GM21360 (cell line): ENCODE results near the gene OTUD6A.
A peak's percentile ranks its signal among the peaks of the same experiment; 100 is the strongest.

Experiments
- ATAC-seq: cut with Tn5 transposase; IDR thresholded peaks from one replicate; pipeline ENCODE4 v1.9.1; 2021; ENCODE audit warnings: mild to moderate bottlenecking, moderate library complexity; ENCODE audit not compliant: unreplicated experiment

OTUD6A gene, protein sequence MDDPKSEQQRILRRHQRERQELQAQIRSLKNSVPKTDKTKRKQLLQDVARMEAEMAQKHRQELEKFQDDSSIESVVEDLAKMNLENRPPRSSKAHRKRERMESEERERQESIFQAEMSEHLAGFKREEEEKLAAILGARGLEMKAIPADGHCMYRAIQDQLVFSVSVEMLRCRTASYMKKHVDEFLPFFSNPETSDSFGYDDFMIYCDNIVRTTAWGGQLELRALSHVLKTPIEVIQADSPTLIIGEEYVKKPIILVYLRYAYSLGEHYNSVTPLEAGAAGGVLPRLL

GRCh38 chrX:70062076-70062475 lies at the start of gene OTUD6A:
Gene OTUD6A (plus strand): TSS chrX:70062457. CDS start chrX:70062525, 68 bp downstream.
- ATAC-seq: no peak

- no peak for ATAC-seq
Measured at GRCh38 chrX:70012756-70013155, 49.5 kb upstream of the OTUD6A start.

GRCh38 chrX:70013466-70014381 lies 48.5 kb upstream of the OTUD6A start:
- ATAC-seq: no peak

DNA sequence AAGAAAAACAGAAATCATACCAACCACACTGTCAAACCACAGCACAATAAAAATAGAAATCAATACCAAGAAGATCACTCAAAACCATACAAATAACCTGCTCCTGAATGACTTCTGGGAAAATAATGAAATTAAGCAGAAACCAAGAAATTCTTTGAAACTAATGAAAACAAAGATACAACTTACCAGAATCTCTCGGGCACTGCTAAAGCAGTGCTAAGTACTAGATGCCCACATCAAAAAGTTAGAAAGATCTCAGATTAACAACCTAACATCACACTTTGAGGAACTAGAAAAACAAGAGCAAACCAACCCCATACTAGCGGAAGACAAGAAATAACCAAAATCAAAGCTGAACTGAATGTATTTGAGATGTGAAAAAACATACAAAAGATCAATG lies 45.7 kb upstream of the OTUD6A start:
- no peak for ATAC-seq

- ATAC-seq: no peak
Measured at GRCh38 chrX:70022616-70023015, 39.6 kb upstream of the OTUD6A start.

GRCh38 chrX:70025464-70025863 lies 36.8 kb upstream of the OTUD6A start:
- ATAC-seq: no peak

GRCh38 chrX:70026112-70026850 lies 36.0 kb upstream of the OTUD6A start:
- no peak for ATAC-seq

DNA sequence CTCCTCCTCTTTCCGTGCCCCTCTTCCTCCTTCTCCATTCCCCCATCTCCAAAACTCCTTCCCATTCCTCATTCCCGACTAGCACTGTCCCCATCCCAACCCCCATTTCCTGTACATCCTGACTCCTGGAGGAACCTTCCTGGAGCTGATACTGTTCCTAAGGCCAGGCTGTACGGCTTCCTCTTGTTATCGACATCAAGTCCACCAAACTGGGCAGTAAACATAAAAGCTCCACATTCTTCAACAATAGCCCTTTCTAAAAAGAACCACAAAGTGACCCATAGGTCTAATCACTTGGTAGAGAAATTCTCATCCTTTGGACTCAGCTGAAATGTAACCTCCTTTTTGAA lies 35.4 kb upstream of the OTUD6A start:
- ATAC-seq: no peak

DNA sequence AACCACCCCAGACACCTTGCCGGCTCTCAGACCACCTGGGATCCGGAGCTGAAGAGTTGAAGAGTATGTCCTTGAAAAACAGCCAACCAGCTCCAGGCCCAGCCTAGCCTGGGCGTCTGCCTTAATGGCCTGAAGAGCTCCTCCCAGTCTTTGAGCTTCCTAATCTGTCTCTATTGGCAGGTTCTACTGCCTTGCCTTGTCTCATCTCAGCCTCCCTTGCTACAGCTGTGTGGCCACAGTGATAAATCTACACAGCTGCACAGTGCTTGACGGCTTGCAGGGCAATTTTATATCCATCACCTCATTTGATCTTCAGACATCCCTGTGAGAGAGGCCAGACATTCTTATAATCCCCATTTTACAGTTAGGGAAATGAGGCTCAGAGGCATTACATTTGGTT lies 32.4 kb upstream of the OTUD6A start:
- ATAC-seq: no peak

GRCh38 chrX:70030301-70030767 lies 31.9 kb upstream of the OTUD6A start:
- peak; percentile 73 for ATAC-seq

- ATAC-seq: no peak
Measured at GRCh38 chrX:70032792-70033191, 29.5 kb upstream of the OTUD6A start.

- ATAC-seq: peak; percentile 55
Measured at GRCh38 chrX:70033348-70034051, 28.8 kb upstream of the OTUD6A start.

DNA sequence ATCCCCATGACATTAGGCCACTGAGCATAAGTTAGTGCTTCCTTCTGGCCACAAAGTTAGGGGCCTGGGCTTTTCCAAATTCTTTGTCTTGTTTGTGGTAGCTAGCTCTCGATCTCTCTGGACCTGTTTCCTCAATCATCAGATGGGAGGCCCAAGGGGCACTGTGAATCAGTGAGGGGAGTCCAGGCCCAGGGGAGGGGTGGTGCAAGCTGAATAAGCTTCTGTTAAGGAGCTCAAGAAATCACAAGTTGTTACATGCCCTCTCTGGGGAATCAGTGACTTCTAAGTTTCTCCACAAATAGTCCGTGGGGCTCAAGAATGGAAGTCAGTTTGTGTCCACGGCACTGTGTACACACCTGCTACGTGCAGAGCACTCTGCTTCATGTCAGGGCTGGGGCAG lies 27.6 kb upstream of the OTUD6A start:
- no peak for ATAC-seq

DNA sequence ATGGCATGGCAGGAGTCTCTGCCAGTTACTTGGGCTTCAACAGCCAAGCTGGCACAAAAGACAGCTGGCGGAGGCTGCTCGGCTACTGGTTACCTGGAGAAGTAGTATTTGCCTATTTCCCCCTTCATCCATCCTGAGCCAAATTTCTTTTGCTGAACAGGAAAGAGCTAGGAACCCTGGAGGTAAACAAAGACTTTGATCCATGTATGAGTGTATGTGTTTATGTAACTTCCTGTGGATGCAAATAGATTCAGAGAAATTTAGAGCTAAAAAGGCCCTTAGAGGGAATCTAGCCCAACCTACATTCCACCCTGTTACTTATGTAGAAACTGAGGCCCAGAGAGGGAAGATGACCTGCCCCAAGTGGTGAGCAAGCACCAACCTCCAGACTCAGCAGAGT lies 23.7 kb upstream of the OTUD6A start:
- ATAC-seq: no peak

DNA sequence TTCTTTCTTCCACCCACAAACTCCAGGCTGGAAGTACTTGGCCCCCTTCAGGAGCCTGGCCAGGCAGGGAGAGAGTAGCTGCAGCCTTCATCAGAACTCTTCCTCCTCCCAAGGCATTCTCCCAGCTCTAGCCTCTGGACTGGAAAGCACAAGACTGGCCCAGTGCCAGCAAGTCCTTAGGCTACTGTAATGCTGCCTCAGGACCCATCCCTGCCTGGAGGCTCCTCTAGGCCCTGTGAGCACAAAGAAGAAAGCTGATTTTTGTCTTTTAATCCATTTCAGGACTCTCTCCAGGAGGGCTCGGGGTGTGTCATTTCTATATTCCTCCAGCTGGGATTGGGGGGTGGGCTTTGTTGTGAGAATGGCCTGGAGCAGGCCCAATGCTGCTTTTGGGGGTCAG lies 23.3 kb upstream of the OTUD6A start:
- no peak for ATAC-seq

GRCh38 chrX:70039758-70040157 lies 22.5 kb upstream of the OTUD6A start:
- no peak for ATAC-seq

DNA sequence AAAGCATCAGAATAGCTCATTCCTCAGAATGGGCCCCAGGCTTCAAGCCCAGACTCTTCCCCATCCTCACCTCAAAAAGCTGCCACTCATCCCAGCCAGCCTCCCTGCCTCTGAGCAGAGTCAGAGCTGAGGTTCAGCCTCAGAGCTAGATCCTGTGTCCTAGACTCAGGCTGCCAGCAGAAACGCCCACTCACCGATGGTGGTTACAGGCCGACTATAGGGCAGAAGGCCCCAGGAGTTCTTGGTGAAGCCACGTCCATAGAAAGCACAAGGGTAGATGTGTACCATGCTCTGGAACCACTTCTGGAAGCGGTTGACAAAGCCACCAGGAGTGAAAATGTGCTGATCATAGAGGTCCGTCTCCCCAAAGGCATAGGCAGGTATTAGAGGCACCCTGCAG lies 20.3 kb upstream of the OTUD6A start:
- no peak for ATAC-seq

GRCh38 chrX:70042399-70043371 lies 19.6 kb upstream of the OTUD6A start:
- ATAC-seq: no peak

GRCh38 chrX:70043685-70044084 lies 18.6 kb upstream of the OTUD6A start:
- no peak for ATAC-seq
